ENCODE measurements around the gene AQP2.

The AQP2 gene

GRCh38 chr12:49925433-49926204 is 24.9 kb upstream of the AQP2 start:
- H3K9me3 ChIP-seq (ENCODE audit: control insufficient read depth, insufficient read depth, low read depth, low read length), result no peaks in the 10 kb centered on the region
- no peak overlapping the region for H3K27ac ChIP-seq (ENCODE audit: extremely low read depth, low read depth, low read length)
- no peak overlapping the region for H3K4me3 ChIP-seq (ENCODE audit: low read depth, low read length)
- ChIA-PET POLR2A (interaction anchor here (0.6 kb wide), 1 partner anchor 80 kb away, joined by 3 read pairs; no protein-coding TSS in a partner anchor), CTCF (interaction anchor here (0.5 to 1.6 kb wide), 5 partner anchors 41 to 368 kb away, joined by 3 to 6 read pairs (median 4); no protein-coding TSS in a partner anchor)
- TF ChIP-seq ZNF501 (tag by site-specific recombination; IDR thresholded peaks at IDR 0.05) (no peak), ZNF366 (tag by site-specific recombination; conservative IDR thresholded peaks at IDR 0.05) (no peak), ZSCAN5A (tag by site-specific recombination; IDR thresholded peaks at IDR 0.05) (no peak), ZSCAN4 (tag by site-specific recombination; IDR thresholded peaks at IDR 0.05) (peak; percentile 99), BCL11A (tag by site-specific recombination; IDR thresholded peaks at IDR 0.05; ENCODE audit: low read depth) (no peak), ZNF311 (tag by site-specific recombination; IDR thresholded peaks at IDR 0.05; ENCODE audit: borderline replicate concordance) (0 out of 2 replicates have a peak, but pooled peaks have one; percentile 59), ZFP3 (tag by site-specific recombination; IDR thresholded peaks at IDR 0.05; ENCODE audit: low read depth) (no peak), ZNF768 (tag by site-specific recombination; IDR thresholded peaks at IDR 0.05) (no peak), ZNF132 (tag by site-specific recombination; IDR thresholded peaks at IDR 0.05; ENCODE audit: borderline replicate concordance) (no peak), ZNF146 (tag by site-specific recombination; IDR thresholded peaks at IDR 0.05) (no peak)
- no peaks in the 10 kb centered on the region for H3K4me1 ChIP-seq (ENCODE audit: control insufficient read depth, insufficient read depth, low read length)
- no peaks in the 10 kb centered on the region for H3K36me3 ChIP-seq (ENCODE audit: control insufficient read depth in 2 of 2, insufficient read depth in 1 of 2, low read length in 2 of 2)

GRCh38 chr12:49928471-49928870 is 22.1 kb upstream of the AQP2 start:
- no peak overlapping the region for H3K4me3 ChIP-seq (ENCODE audit: low read depth, low read length)
- H3K9me3 ChIP-seq (ENCODE audit: control insufficient read depth, insufficient read depth, low read depth, low read length), result no peaks in the 10 kb centered on the region
- no peaks in the 10 kb centered on the region for H3K4me1 ChIP-seq (ENCODE audit: control insufficient read depth, insufficient read depth, low read length)
- peak; percentile 92 for TF ChIP-seq KLF1 (tag by site-specific recombination; IDR thresholded peaks at IDR 0.05)
- no peak for TF ChIP-seq ZBTB26 (tag by site-specific recombination; optimal IDR thresholded peaks at IDR 0.05)
- no peak for TF ChIP-seq KLF16 (tag by site-specific recombination; IDR thresholded peaks at IDR 0.05)
- TF ChIP-seq BCL11A (tag by site-specific recombination; IDR thresholded peaks at IDR 0.05; ENCODE audit: low read depth), result no peak
- no peak for TF ChIP-seq ZNF580 (tag by site-specific recombination; IDR thresholded peaks at IDR 0.05)
- ChIA-PET POLR2A (no interaction called here), CTCF (interaction anchor here (0.6 to 4.8 kb wide), 5 partner anchors 18 to 565 kb away, joined by 3 to 29 read pairs (median 3); no protein-coding TSS in a partner anchor)
- no peaks in the 10 kb centered on the region for H3K36me3 ChIP-seq (ENCODE audit: control insufficient read depth in 2 of 2, insufficient read depth in 1 of 2, low read length in 2 of 2)
- no peak overlapping the region for H3K27ac ChIP-seq (ENCODE audit: extremely low read depth, low read depth, low read length)

- Histone ChIP-seq H3K4me1 (ENCODE audit: control insufficient read depth, insufficient read depth, low read length) (no peaks in the 10 kb centered on the region), H3K4me3 (ENCODE audit: low read depth, low read length) (no peak overlapping the region), H3K27ac (ENCODE audit: extremely low read depth, low read depth, low read length) (no peak overlapping the region), H3K36me3 (ENCODE audit: control insufficient read depth in 2 of 2, insufficient read depth in 1 of 2, low read length in 2 of 2) (no peaks in the 10 kb centered on the region), H3K9me3 (ENCODE audit: control insufficient read depth, insufficient read depth, low read depth, low read length) (no peaks in the 10 kb centered on the region)
- TF ChIP-seq ZNF48 (tag by site-specific recombination; IDR thresholded peaks at IDR 0.05) (no peak), KLF16 (tag by site-specific recombination; IDR thresholded peaks at IDR 0.05) (no peak), ELK4 (IDR thresholded peaks at IDR 0.05; ENCODE audit: borderline replicate concordance, low read depth, low read length) (no peak), HIC1 (tag by site-specific recombination; IDR thresholded peaks at IDR 0.05) (no peak), ZNF792 (tag by site-specific recombination; IDR thresholded peaks at IDR 0.05) (no peak)
- CTCF ChIA-PET, result interaction anchor here (1.2 to 4.8 kb wide), 4 partner anchors 14 to 62 kb away, joined by 3 to 29 read pairs (median 8); no protein-coding TSS in a partner anchor
- POLR2A ChIA-PET, result no interaction called here
Measured at GRCh38 chr12:49929581-49929980, 21.0 kb upstream of the AQP2 start.
